Vagina (tissue), 2 donors: ENCODE data around the gene AHNAK.

Experiments
- POLR2AphosphoS5 ChIP-seq, 2 donors: sonication (generic); formaldehyde crosslinking; IDR thresholded peaks; one replicate each; pipeline ENCODE4 v1.9.0; 2017; ENCODE audit warnings: antibody characterized with exemption in 2 of 2, mild to moderate bottlenecking in 2 of 2, low read depth in 1 of 2; ENCODE audit not compliant: insufficient read depth in 1 of 2
- TF ChIP-seq, protein P1 (sequence below), 3 experiments: fragments of 450-650 bp in 2 of 3; fragments of 200-600 bp in 1 of 3; sonication (generic) in 1 of 3; IDR thresholded peaks; one replicate each; pipeline ENCODE4 v1.5.1; 2017 to 2019; ENCODE audit warnings: antibody characterized with exemption in 3 of 3, mild to moderate bottlenecking in 2 of 3, moderate library complexity in 2 of 3

DNA sequence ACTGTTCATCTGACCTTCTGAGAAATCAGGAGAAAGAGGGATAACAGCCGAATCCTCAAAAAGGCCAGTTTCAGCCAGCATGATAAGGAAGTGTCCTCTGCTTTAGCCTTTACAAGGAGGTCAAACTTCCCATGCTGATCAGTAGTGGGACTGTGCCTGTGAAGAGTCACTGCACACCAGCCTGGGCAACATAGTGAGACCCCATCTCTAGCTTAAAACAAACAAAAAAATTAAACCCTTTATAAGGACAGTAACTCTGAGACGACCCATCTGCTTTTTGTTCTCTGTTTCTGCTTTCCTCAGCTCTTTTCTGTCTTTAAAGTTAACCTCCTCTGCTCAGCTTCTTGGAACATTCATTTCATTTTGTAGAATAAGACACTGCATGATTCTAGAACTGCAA lies 78.0 kb downstream of the AHNAK start:
- no peak for TF ChIP-seq POLR2AphosphoS5 (IDR thresholded peaks at IDR 0.05; ENCODE audit: insufficient read depth in 1 of 2, low read depth in 1 of 2)
- TF ChIP-seq, protein P1, sequence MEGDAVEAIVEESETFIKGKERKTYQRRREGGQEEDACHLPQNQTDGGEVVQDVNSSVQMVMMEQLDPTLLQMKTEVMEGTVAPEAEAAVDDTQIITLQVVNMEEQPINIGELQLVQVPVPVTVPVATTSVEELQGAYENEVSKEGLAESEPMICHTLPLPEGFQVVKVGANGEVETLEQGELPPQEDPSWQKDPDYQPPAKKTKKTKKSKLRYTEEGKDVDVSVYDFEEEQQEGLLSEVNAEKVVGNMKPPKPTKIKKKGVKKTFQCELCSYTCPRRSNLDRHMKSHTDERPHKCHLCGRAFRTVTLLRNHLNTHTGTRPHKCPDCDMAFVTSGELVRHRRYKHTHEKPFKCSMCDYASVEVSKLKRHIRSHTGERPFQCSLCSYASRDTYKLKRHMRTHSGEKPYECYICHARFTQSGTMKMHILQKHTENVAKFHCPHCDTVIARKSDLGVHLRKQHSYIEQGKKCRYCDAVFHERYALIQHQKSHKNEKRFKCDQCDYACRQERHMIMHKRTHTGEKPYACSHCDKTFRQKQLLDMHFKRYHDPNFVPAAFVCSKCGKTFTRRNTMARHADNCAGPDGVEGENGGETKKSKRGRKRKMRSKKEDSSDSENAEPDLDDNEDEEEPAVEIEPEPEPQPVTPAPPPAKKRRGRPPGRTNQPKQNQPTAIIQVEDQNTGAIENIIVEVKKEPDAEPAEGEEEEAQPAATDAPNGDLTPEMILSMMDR (IDR thresholded peaks at IDR 0.05) = no peak
